Measurements from ENCODE around the gene IL4R.
"Not testable (repeated sequence)": the region's sequence is repeated elsewhere in the genome, so short reads cannot be mapped to it uniquely, and the experiment has no call there.

IL4R gene

GRCh38 chr16:27326738-27327585 is 13.2 kb downstream of the IL4R start:
- H3K4me3 ChIP-seq (replicated peaks; ENCODE audit: low read depth, low read length), result no peak overlapping the region
- peak; percentile 43 for DNase-seq (ENCODE audit: extremely low read depth, insufficient read length)
- no peaks in the 10 kb centered on the region for H3K27me3 ChIP-seq (replicated peaks; ENCODE audit: control insufficient read depth, insufficient read depth, low read length)
- no peaks in the 10 kb centered on the region for H3K36me3 ChIP-seq (ENCODE audit: control insufficient read depth, insufficient read depth, low read length)
- TF ChIP-seq CTCF (IDR thresholded peaks at IDR 0.05; ENCODE audit: insufficient read depth, low read length, poor library complexity, severe bottlenecking), result no peak

GRCh38 chr16:27327586-27327915 is 13.8 kb downstream of the IL4R start:
- DNase-seq (ENCODE audit: extremely low read depth, insufficient read length), result no peak
- H3K36me3 ChIP-seq (ENCODE audit: control insufficient read depth, insufficient read depth, low read length), result peaks cover 2% of the 10 kb centered on the region; the same call in 1 of the 2 replicates
- no peaks in the 10 kb centered on the region for H3K27me3 ChIP-seq (replicated peaks; ENCODE audit: control insufficient read depth, insufficient read depth, low read length)
- no peak overlapping the region for H3K4me3 ChIP-seq (replicated peaks; ENCODE audit: low read depth, low read length)
- no peak for TF ChIP-seq CTCF (IDR thresholded peaks at IDR 0.05; ENCODE audit: insufficient read depth, low read length, poor library complexity, severe bottlenecking)

- Histone ChIP-seq H3K4me3 (replicated peaks; ENCODE audit: low read depth, low read length) (no peak overlapping the region), H3K36me3 (ENCODE audit: control insufficient read depth, insufficient read depth, low read length) (peaks cover 3% of the 10 kb centered on the region), H3K27me3 (replicated peaks; ENCODE audit: control insufficient read depth, insufficient read depth, low read length) (no peaks in the 10 kb centered on the region)
- no peak for TF ChIP-seq CTCF (IDR thresholded peaks at IDR 0.05; ENCODE audit: insufficient read depth, low read length, poor library complexity, severe bottlenecking)
- no peak for DNase-seq (ENCODE audit: extremely low read depth, insufficient read length)
Observed at GRCh38 chr16:27328937-27329336, 15.2 kb downstream of the IL4R start.

GRCh38 chr16:27329376-27330079 is 15.8 kb downstream of the IL4R start:
- not testable (repeated sequence) for DNase-seq (ENCODE audit: extremely low read depth, insufficient read length); H3K4me3 ChIP-seq (replicated peaks; ENCODE audit: low read depth, low read length); H3K36me3 ChIP-seq (ENCODE audit: control insufficient read depth, insufficient read depth, low read length); H3K27me3 ChIP-seq (replicated peaks; ENCODE audit: control insufficient read depth, insufficient read depth, low read length)

- DNase-seq (ENCODE audit: extremely low read depth, insufficient read length), result no peak
- H3K4me3 ChIP-seq (replicated peaks; ENCODE audit: low read depth, low read length), result no peak overlapping the region
- no peaks in the 10 kb centered on the region for H3K27me3 ChIP-seq (replicated peaks; ENCODE audit: control insufficient read depth, insufficient read depth, low read length)
- peaks cover 3% of the 10 kb centered on the region for H3K36me3 ChIP-seq (ENCODE audit: control insufficient read depth, insufficient read depth, low read length)
- no peak for TF ChIP-seq CTCF (IDR thresholded peaks at IDR 0.05; ENCODE audit: insufficient read depth, low read length, poor library complexity, severe bottlenecking)
Observed at GRCh38 chr16:27330542-27330941, 16.8 kb downstream of the IL4R start.

- Histone ChIP-seq H3K36me3 (ENCODE audit: control insufficient read depth, insufficient read depth, low read length) (peaks cover 3% of the 10 kb centered on the region), H3K27me3 (replicated peaks; ENCODE audit: control insufficient read depth, insufficient read depth, low read length) (no peaks in the 10 kb centered on the region), H3K4me3 (replicated peaks; ENCODE audit: low read depth, low read length) (no peak overlapping the region)
- DNase-seq (ENCODE audit: extremely low read depth, insufficient read length), result no peak
- TF ChIP-seq CTCF (IDR thresholded peaks at IDR 0.05; ENCODE audit: insufficient read depth, low read length, poor library complexity, severe bottlenecking), result no peak
Observed at GRCh38 chr16:27332105-27332504, 18.3 kb downstream of the IL4R start.

All from GM06990 (cell line).